ENCODE data around the gene HPF1. TPM values are rescaled to one million over a fixed set of nuclear protein-coding genes. Genes with fewer than 3 reads are reported as not detected.

Gene HPF1
- total and polyA plus RNA-seq, 4 donors: 8.7 to 15.7 (median 13.0) TPM

DNA sequence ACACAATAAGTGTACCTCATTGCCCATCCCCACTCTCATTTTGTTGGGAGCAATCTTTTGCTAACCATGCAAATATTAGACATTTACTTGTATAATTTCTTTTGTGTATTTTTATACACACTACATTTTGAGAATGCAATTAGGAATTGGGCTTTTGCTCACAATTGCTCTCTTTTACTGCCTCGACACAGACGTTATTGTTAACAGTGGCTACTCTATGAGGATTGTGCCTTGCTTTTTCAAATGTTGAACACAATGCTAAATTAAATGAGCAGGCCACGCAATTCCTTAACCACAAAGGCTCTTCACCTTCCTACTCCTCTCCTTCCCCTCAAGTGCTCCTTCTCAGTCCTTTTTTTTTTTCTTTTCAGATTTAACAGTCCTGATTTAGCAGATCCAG, 42.8 kb upstream of the HPF1 start:
- Histone ChIP-seq H3K27me3 (ENCODE audit: control insufficient read depth in 4 of 4, insufficient read depth in 4 of 4, low read length in 3 of 4) (no peaks in the 10 kb centered on the region), H3K36me3 (ENCODE audit: control insufficient read depth in 4 of 4, insufficient read depth in 3 of 4, low read depth in 1 of 4, low read length in 3 of 4) (no peaks in the 10 kb centered on the region), H3K4me1 (ENCODE audit: control insufficient read depth in 4 of 4, insufficient read depth in 4 of 4, low read length in 3 of 4) (no peaks in the 10 kb centered on the region), H3K4me3 (ENCODE audit: low read depth in 1 of 3, low read length in 3 of 3) (no peak overlapping the region), H3K9ac (ENCODE audit: low read depth in 1 of 2, low read length in 2 of 2) (no peak overlapping the region), H3K9me3 (ENCODE audit: control insufficient read depth in 4 of 4, low read length in 3 of 4) (peaks cover 0 to under 1% (median 0%) of the 10 kb centered on the region in 4 donors), H3K27ac (ENCODE audit: low read depth in 1 of 2, low read length in 2 of 2) (no peak overlapping the region)
- 90% methylated on average over 3 of the region's 3 CpGs for WGBS
- DNase-seq (ENCODE audit: low spot score): no peak
- TF ChIP-seq JUND (IDR thresholded peaks at IDR 0.05): no peak
- TF ChIP-seq FOXA2 (IDR thresholded peaks at IDR 0.05): no peak
- TF ChIP-seq HNF4G (IDR thresholded peaks at IDR 0.05): no peak
- TF ChIP-seq NR2F2 (IDR thresholded peaks at IDR 0.05): no peak
- TF ChIP-seq REST (IDR thresholded peaks at IDR 0.05): no peak
- no peak for TF ChIP-seq EGR1 (IDR thresholded peaks at IDR 0.05; ENCODE audit: low read depth in 2 of 2)
- TF ChIP-seq RXRA (IDR thresholded peaks at IDR 0.05): no peak
- TF ChIP-seq ATF3 (IDR thresholded peaks at IDR 0.05): no peak
- no peak for TF ChIP-seq RAD21 (IDR thresholded peaks at IDR 0.05)

- TF ChIP-seq, protein P1, sequence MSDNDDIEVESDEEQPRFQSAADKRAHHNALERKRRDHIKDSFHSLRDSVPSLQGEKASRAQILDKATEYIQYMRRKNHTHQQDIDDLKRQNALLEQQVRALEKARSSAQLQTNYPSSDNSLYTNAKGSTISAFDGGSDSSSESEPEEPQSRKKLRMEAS (IDR thresholded peaks at IDR 0.05): no peak
- TF ChIP-seq HNF4A (conservative IDR thresholded peaks at IDR 0.05): no peak
- no peaks in the 10 kb centered on the region for H3K9me3 ChIP-seq (ENCODE audit: control insufficient read depth in 4 of 4, low read length in 3 of 4)
- no peak overlapping the region for H3K4me3 ChIP-seq (ENCODE audit: low read depth in 1 of 3, low read length in 3 of 3)
- no peak overlapping the region for H3K9ac ChIP-seq (ENCODE audit: low read depth in 1 of 2, low read length in 2 of 2)
- no peak overlapping the region for H3K27ac ChIP-seq (ENCODE audit: low read depth in 1 of 2, low read length in 2 of 2)
- 89% methylated on average over 4 of the region's 4 CpGs for WGBS
- DNase-seq (ENCODE audit: low spot score): no peak
- H3K27me3 ChIP-seq (ENCODE audit: control insufficient read depth in 4 of 4, insufficient read depth in 4 of 4, low read length in 3 of 4): no peaks in the 10 kb centered on the region
- no peaks in the 10 kb centered on the region for H3K36me3 ChIP-seq (ENCODE audit: control insufficient read depth in 4 of 4, insufficient read depth in 3 of 4, low read depth in 1 of 4, low read length in 3 of 4)
- H3K4me1 ChIP-seq (ENCODE audit: control insufficient read depth in 4 of 4, insufficient read depth in 4 of 4, low read length in 3 of 4): no peaks in the 10 kb centered on the region
Measured at GRCh38 chr4:169799260-169799659, 41.5 kb upstream of the HPF1 start.

DNA sequence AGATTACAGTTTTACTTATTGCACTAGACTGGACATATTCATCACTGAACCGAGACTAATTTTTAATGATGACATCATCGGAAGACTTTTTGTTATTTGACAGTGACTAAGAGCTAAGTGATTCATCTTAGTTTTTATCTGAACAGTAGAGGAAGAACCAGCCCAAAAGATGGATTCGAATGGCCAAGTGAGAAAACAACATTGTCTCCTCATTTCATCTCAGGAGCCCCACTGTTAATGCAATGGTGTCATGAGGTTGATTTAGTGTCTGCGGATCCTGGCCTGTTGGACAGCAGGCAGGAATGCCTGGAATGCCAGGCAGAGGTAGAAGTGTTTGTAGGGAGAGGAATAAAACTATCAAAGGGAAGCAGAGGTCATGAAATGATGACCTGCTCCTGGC, 37.8 kb upstream of the HPF1 start:
- Histone ChIP-seq H3K9me3 (ENCODE audit: control insufficient read depth in 4 of 4, low read length in 3 of 4) (no peaks in the 10 kb centered on the region), H3K36me3 (ENCODE audit: control insufficient read depth in 4 of 4, insufficient read depth in 3 of 4, low read depth in 1 of 4, low read length in 3 of 4) (no peaks in the 10 kb centered on the region), H3K27ac (ENCODE audit: low read depth in 1 of 2, low read length in 2 of 2) (no peak overlapping the region), H3K4me1 (ENCODE audit: control insufficient read depth in 4 of 4, insufficient read depth in 4 of 4, low read length in 3 of 4) (peaks cover 0 to 4% (median 4%) of the 10 kb centered on the region in 4 donors), H3K9ac (ENCODE audit: low read depth in 1 of 2, low read length in 2 of 2) (no peak overlapping the region), H3K27me3 (ENCODE audit: control insufficient read depth in 4 of 4, insufficient read depth in 4 of 4, low read length in 3 of 4) (no peaks in the 10 kb centered on the region), H3K4me3 (ENCODE audit: low read depth in 1 of 3, low read length in 3 of 3) (no peak overlapping the region)
- no peak for DNase-seq (ENCODE audit: low spot score)
- WGBS: 62% methylated on average over 4 of the region's 4 CpGs
- TF ChIP-seq FOXA1 (IDR thresholded peaks at IDR 0.05) (no peak), YY1 (IDR thresholded peaks at IDR 0.05) (no peak), RAD21 (IDR thresholded peaks at IDR 0.05) (no peak), ZBTB33 (IDR thresholded peaks at IDR 0.05) (no peak), SP1 (IDR thresholded peaks at IDR 0.05) (no peak), HNF4A (conservative IDR thresholded peaks at IDR 0.05) (no peak), ATF3 (IDR thresholded peaks at IDR 0.05) (no peak), EGR1 (IDR thresholded peaks at IDR 0.05; ENCODE audit: low read depth in 2 of 2) (no peak), REST (IDR thresholded peaks at IDR 0.05) (no peak), JUND (IDR thresholded peaks at IDR 0.05) (no peak)
- TF ChIP-seq, protein P1 (IDR thresholded peaks at IDR 0.05): no peak
- TF ChIP-seq, protein P2, sequence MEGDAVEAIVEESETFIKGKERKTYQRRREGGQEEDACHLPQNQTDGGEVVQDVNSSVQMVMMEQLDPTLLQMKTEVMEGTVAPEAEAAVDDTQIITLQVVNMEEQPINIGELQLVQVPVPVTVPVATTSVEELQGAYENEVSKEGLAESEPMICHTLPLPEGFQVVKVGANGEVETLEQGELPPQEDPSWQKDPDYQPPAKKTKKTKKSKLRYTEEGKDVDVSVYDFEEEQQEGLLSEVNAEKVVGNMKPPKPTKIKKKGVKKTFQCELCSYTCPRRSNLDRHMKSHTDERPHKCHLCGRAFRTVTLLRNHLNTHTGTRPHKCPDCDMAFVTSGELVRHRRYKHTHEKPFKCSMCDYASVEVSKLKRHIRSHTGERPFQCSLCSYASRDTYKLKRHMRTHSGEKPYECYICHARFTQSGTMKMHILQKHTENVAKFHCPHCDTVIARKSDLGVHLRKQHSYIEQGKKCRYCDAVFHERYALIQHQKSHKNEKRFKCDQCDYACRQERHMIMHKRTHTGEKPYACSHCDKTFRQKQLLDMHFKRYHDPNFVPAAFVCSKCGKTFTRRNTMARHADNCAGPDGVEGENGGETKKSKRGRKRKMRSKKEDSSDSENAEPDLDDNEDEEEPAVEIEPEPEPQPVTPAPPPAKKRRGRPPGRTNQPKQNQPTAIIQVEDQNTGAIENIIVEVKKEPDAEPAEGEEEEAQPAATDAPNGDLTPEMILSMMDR (IDR thresholded peaks at IDR 0.05; ENCODE audit: low read depth, low read length, missing input control): no peak

Measured in liver (tissue), 9 donors.